Panc1 (cell line): ENCODE data around the gene ATXN2. TPM values are rescaled to one million over a fixed set of nuclear protein-coding genes. Genes with fewer than 3 reads are reported as not detected.

Experiments
- ATAC-seq: fragments of 200-7000 bp; cut with Tn5 transposase; 2 replicates; pipeline ENCODE4 v1.9.1; 2020; ENCODE audit warnings: mild to moderate bottlenecking, moderate library complexity
- BruUV-seq: library from RNA; stranded (reverse); fragments of 400-500 nt; replicated peaks from 2 replicates; lab custom pipeline; 2021; lab: Mats Ljungman, UMichigan
- CTCF ChIA-PET: fragments of 300-600 bp; sonication (Branson Sonifier 250); formaldehyde crosslinking; loops from one replicate; lab custom pipeline; 2022; ENCODE audit warnings: antibody characterized with exemption; lab: Charles Lee
- POLR2A ChIA-PET: fragments of 300-600 bp; sonication (Branson Sonifier 250); formaldehyde crosslinking; loops from one replicate; lab custom pipeline; 2022; ENCODE audit warnings: antibody characterized with exemption; lab: Charles Lee
- DNase-seq: peaks from one replicate; pipeline ENCODE4 v3.0.0-alpha.2; 2010; ENCODE audit warnings: low read depth, low spot score
- H3K27ac ChIP-seq: 2 replicates; pipeline ENCODE4 v1.5.1; 2011; ENCODE audit warnings: mild to moderate bottlenecking, low read length, inconsistent platforms
- H3K27me3 ChIP-seq: fragments of 200-500 bp; sonication (Bioruptor generic); 2 replicates; pipeline ENCODE4 v1.6.0; 2014; ENCODE audit warnings: low read length, inconsistent platforms; ENCODE audit not compliant: control insufficient read depth, insufficient read depth
- H3K36me3 ChIP-seq: fragments of 200-500 bp; sonication (Bioruptor generic); 2 replicates; pipeline ENCODE4 v1.5.1; 2014; ENCODE audit warnings: inconsistent platforms, mild to moderate bottlenecking, low read length, moderate library complexity; ENCODE audit not compliant: control insufficient read depth, insufficient read depth
- H3K4me1 ChIP-seq: 2 replicates; pipeline ENCODE4 v1.5.1; 2011; ENCODE audit warnings: inconsistent platforms, mild to moderate bottlenecking, low read length, moderate library complexity; ENCODE audit not compliant: control insufficient read depth, insufficient read depth
- H3K4me3 ChIP-seq, 2 experiments: 2 replicates each; pipeline ENCODE4 v1.5.1; 2011 to 2012; ENCODE audit warnings: low read depth in 2 of 2, low read length in 2 of 2, mild to moderate bottlenecking in 2 of 2, inconsistent platforms in 1 of 2, moderate library complexity in 1 of 2
- H3K9me3 ChIP-seq: fragments of 200-500 bp; sonication (Bioruptor generic); 2 replicates; pipeline ENCODE4 v1.5.1; 2014; ENCODE audit warnings: low read depth, mild to moderate bottlenecking, inconsistent platforms, low read length, moderate library complexity; ENCODE audit not compliant: control insufficient read depth, insufficient read depth
- CTCF ChIP-seq: fragments of 450-650 bp; IDR thresholded peaks from 2 replicates; pipeline ENCODE4 v1.5.1; 2017; ENCODE audit warnings: mild to moderate bottlenecking
- POLR2AphosphoS5 ChIP-seq: IDR thresholded peaks from 2 replicates; pipeline ENCODE4 v1.6.1; 2012; ENCODE audit warnings: mild to moderate bottlenecking, low read depth, low read length, moderate library complexity
- SIN3A ChIP-seq: IDR thresholded peaks from 2 replicates; pipeline ENCODE4 v1.6.1; 2012; ENCODE audit warnings: low read depth, mild to moderate bottlenecking, low read length, moderate library complexity, borderline replicate concordance; ENCODE audit not compliant: insufficient read depth
- TCF7L2 ChIP-seq: IDR thresholded peaks from 2 replicates; pipeline ENCODE4 v1.6.1; 2011; ENCODE audit warnings: mild to moderate bottlenecking, low read depth, low read length, inconsistent platforms
- in situ Hi-C: cut with HindIII; loops from 2 replicates; pipeline ENCODE4 v1.10.0; 2016; ENCODE audit warnings: low sequenced_read_pairs, low pct_unique_long_range_greater_than_20kb
- intact Hi-C: fragments of 100-400 bp; cut with micrococcal nuclease; formaldehyde crosslinking; loops from one replicate; pipeline ENCODE4 v1.10.0; 2022; ENCODE audit not compliant: unreplicated experiment
- total RNA-seq: library from RNA; stranded (reverse); gene quantifications from one replicate; pipeline ENCODE4 v1.2.1, GENCODE V29; 2021; ENCODE audit not compliant: unreplicated experiment
- TF ChIP-seq, protein P1 (sequence below), 2 experiments: IDR thresholded peaks; 2 replicates each; pipeline ENCODE4 v1.6.1; 2011 to 2012; ENCODE audit warnings: low read depth in 2 of 2, control low read depth in 1 of 2, low read length in 1 of 2, mild to moderate bottlenecking in 1 of 2, moderate library complexity in 1 of 2; ENCODE audit not compliant: insufficient read depth in 1 of 2

ATXN2 gene
- total RNA-seq, 1 experiment from 2014 or later = 77.6 TPM

DNA sequence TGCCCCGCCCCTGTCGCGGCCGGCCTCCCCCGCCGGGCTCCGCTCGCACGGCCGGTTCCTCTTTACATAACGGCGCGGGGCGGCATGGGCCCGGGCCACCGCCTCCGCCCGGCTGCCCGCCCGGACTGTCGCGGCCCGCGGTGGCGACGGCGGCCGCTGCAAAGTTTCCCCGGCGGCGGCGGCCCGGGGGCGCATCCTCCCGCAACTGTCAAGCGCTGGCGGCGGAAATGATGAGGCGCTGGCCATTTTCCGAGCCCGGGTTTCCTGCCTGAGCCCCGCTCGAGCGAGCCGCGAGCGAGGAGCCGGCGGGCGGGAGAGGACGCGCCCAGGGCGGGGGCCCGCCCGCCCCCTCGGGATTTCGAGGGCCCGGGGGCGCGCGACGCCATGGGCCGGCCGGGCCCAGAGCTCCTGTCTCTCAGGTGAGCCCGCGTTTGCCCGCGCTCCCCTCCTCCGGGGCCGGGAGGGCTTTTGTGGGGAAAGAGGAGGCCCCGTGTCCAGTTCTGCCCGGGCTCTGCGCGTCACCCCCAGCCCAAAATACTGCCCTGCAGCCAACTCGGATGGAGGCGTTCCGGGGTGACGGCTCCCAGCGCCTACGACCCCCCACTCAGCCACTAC lies 193.1 kb downstream of the ATXN2 start, which contains the start of gene SH2B3:
Gene SH2B3, plus strand, starts transcription at position 65 of the 615 bp plus-strand sequence. CDS start 12,223 bp downstream, outside the sequence.
- no peak for DNase-seq
- peak; percentile 9 for ATAC-seq
- H3K36me3 ChIP-seq = no peaks in the 10 kb centered on the region; the same call in 1 of the 2 replicates
- intact Hi-C loops (no loop called here), in situ Hi-C loops (no loop called here)
- POLR2A ChIA-PET = no interaction called here
- CTCF ChIA-PET = no interaction called here
- peak within 1 kb of the TSS; percentile 95 for H3K27ac ChIP-seq
- no peaks in the 10 kb centered on the region for H3K9me3 ChIP-seq
- TF ChIP-seq, protein P1, sequence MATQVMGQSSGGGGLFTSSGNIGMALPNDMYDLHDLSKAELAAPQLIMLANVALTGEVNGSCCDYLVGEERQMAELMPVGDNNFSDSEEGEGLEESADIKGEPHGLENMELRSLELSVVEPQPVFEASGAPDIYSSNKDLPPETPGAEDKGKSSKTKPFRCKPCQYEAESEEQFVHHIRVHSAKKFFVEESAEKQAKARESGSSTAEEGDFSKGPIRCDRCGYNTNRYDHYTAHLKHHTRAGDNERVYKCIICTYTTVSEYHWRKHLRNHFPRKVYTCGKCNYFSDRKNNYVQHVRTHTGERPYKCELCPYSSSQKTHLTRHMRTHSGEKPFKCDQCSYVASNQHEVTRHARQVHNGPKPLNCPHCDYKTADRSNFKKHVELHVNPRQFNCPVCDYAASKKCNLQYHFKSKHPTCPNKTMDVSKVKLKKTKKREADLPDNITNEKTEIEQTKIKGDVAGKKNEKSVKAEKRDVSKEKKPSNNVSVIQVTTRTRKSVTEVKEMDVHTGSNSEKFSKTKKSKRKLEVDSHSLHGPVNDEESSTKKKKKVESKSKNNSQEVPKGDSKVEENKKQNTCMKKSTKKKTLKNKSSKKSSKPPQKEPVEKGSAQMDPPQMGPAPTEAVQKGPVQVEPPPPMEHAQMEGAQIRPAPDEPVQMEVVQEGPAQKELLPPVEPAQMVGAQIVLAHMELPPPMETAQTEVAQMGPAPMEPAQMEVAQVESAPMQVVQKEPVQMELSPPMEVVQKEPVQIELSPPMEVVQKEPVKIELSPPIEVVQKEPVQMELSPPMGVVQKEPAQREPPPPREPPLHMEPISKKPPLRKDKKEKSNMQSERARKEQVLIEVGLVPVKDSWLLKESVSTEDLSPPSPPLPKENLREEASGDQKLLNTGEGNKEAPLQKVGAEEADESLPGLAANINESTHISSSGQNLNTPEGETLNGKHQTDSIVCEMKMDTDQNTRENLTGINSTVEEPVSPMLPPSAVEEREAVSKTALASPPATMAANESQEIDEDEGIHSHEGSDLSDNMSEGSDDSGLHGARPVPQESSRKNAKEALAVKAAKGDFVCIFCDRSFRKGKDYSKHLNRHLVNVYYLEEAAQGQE (IDR thresholded peaks at IDR 0.05; ENCODE audit: insufficient read depth in 1 of 2, low read depth in 2 of 2, low read length in 1 of 2) = no peak
- TF ChIP-seq CTCF (no peak), TCF7L2 (no peak), SIN3A (no peak; the same call in 1 of the 2 replicates), POLR2AphosphoS5 (no peak)
- H3K4me3 ChIP-seq = peak within 1 kb of the TSS; percentile 89 to 90
- H3K4me1 ChIP-seq = peaks cover 54% of the 10 kb centered on the region
- H3K27me3 ChIP-seq = no peaks in the 10 kb centered on the region
- no TSS peak for BruUV-seq

- CTCF ChIA-PET = interaction anchor here (0.5 to 0.7 kb wide), 3 partner anchors 13 to 214 kb away, joined by 3 to 4 read pairs (median 4); no protein-coding TSS in a partner anchor
- no TSS peak for BruUV-seq
- Histone ChIP-seq H3K36me3 (no peaks in the 10 kb centered on the region; the same call in 1 of the 2 replicates), H3K4me3 (peak overlapping the region; percentile 62 to 90), H3K27ac (peak overlapping the region; percentile 89), H3K9me3 (no peaks in the 10 kb centered on the region), H3K4me1 (peaks cover 47% of the 10 kb centered on the region), H3K27me3 (no peaks in the 10 kb centered on the region)
- in situ Hi-C loops = no loop called here
- intact Hi-C loops = no loop called here
- POLR2A ChIA-PET = no interaction called here
- TF ChIP-seq SIN3A (peak; percentile 26; the same call in 1 of the 2 replicates), CTCF (peak; percentile 84; the same call in 1 of the 2 replicates), POLR2AphosphoS5 (peak; percentile 14; the same call in 1 of the 2 replicates), TCF7L2 (peak; percentile 27; the same call in 1 of the 2 replicates)
- TF ChIP-seq, protein P1 (IDR thresholded peaks at IDR 0.05; ENCODE audit: insufficient read depth in 1 of 2, low read depth in 2 of 2, low read length in 1 of 2) = 0 out of 4 replicates have a peak, but pooled peaks of 1 of the 2 experiments have one; percentile 36
- ATAC-seq (peak; percentile 80), DNase-seq (peak; percentile 78)
Measured at GRCh38 chr12:111405149-111405858, 193.8 kb downstream of the ATXN2 start.
